HepG2 (cell line): Measurements from ENCODE around the gene SLC27A1. TPM values are rescaled to one million over a fixed set of nuclear protein-coding genes. Genes with fewer than 3 reads are reported as not detected.

ENCODE experiments used
- CEBPG ChIP-seq: IDR thresholded peaks from 2 replicates; pipeline ENCODE4 v1.6.1; 2016
- CHCHD3 ChIP-seq: sonication (generic); formaldehyde crosslinking; IDR thresholded peaks from 2 replicates; pipeline ENCODE4 v1.8.0; 2022; ENCODE audit warnings: mild to moderate bottlenecking, missing genetic modification reagents, moderate library complexity
- CHD2 ChIP-seq: IDR thresholded peaks from 2 replicates; pipeline ENCODE4 v1.6.1; 2011; ENCODE audit warnings: low read depth, low read length, improper control_type of control experiment
- FIP1L1 ChIP-seq: fragments of 200-400 bp; formaldehyde crosslinking; IDR thresholded peaks from 2 replicates; pipeline ENCODE4 v1.6.1; 2018; ENCODE audit warnings: low read depth, mild to moderate bottlenecking, low read length, moderate library complexity, borderline replicate concordance; ENCODE audit not compliant: insufficient read depth
- FOXO4 ChIP-seq: sonication (generic); formaldehyde crosslinking; conservative IDR thresholded peaks from 2 replicates; pipeline ENCODE4 v1.8.1; 2023; ENCODE audit warnings: missing genetic modification reagents
- HMGA1 ChIP-seq: sonication (generic); formaldehyde crosslinking; conservative IDR thresholded peaks from 2 replicates; pipeline ENCODE4 v1.4.0; 2020; ENCODE audit warnings: missing genetic modification reagents
- HNRNPK ChIP-seq: fragments of 200-400 bp; formaldehyde crosslinking; IDR thresholded peaks from 2 replicates; pipeline ENCODE4 v1.6.1; 2018; ENCODE audit warnings: low read length, low read depth, moderate library complexity, mild to moderate bottlenecking; ENCODE audit not compliant: poor library complexity, severe bottlenecking
- HNRNPL ChIP-seq: fragments of 200-400 bp; formaldehyde crosslinking; IDR thresholded peaks from 2 replicates; pipeline ENCODE4 v1.6.1; 2017; ENCODE audit warnings: mild to moderate bottlenecking, low read depth, low read length
- HOXD1 ChIP-seq: sonication (generic); formaldehyde crosslinking; IDR thresholded peaks from 2 replicates; pipeline ENCODE4 v1.5.0; 2020; ENCODE audit warnings: missing genetic modification reagents
- MEF2D ChIP-seq: sonication (generic); formaldehyde crosslinking; IDR thresholded peaks from 2 replicates; pipeline ENCODE4 v1.5.1; 2020; ENCODE audit warnings: mild to moderate bottlenecking, missing genetic modification reagents
- NFE2L2 ChIP-seq: fragments of 150-350 bp; IDR thresholded peaks from 2 replicates; pipeline ENCODE4 v1.6.1; 2014; ENCODE audit warnings: low read length
- SMC3 ChIP-seq: IDR thresholded peaks from 2 replicates; pipeline ENCODE4 v1.6.1; 2011; ENCODE audit warnings: low read length, improper control_type of control experiment
- SOX5 ChIP-seq: IDR thresholded peaks from 2 replicates; pipeline ENCODE4 v1.6.1; 2016; ENCODE audit warnings: borderline replicate concordance
- SRF ChIP-seq: IDR thresholded peaks from 2 replicates; pipeline ENCODE4 v1.6.1; 2011; ENCODE audit warnings: mild to moderate bottlenecking, low read depth, low read length, moderate library complexity
- SRY ChIP-seq: sonication (generic); formaldehyde crosslinking; IDR thresholded peaks from 2 replicates; pipeline ENCODE4 v1.8.0; 2022; ENCODE audit warnings: mild to moderate bottlenecking, missing genetic modification reagents
- TGIF2 ChIP-seq: IDR thresholded peaks from 2 replicates; pipeline ENCODE4 v1.6.1; 2016; ENCODE audit warnings: control low read depth, missing compliant biosample characterization
- THYN1 ChIP-seq: sonication (generic); formaldehyde crosslinking; IDR thresholded peaks from 2 replicates; pipeline ENCODE4 v1.8.1; 2023; ENCODE audit warnings: low read depth, mild to moderate bottlenecking, moderate library complexity, missing genetic modification reagents, borderline replicate concordance
- TP53 ChIP-seq: sonication (generic); formaldehyde crosslinking; conservative IDR thresholded peaks from 2 replicates; pipeline ENCODE4 v1.4.0; 2020; ENCODE audit warnings: missing genetic modification reagents
- ZNF17 ChIP-seq: sonication (generic); formaldehyde crosslinking; IDR thresholded peaks from 2 replicates; pipeline ENCODE4 v1.5.0; 2020; ENCODE audit warnings: mild to moderate bottlenecking, missing genetic modification reagents
- ZNF747 ChIP-seq: sonication (generic); formaldehyde crosslinking; IDR thresholded peaks from 2 replicates; pipeline ENCODE4 v1.8.1; 2023; ENCODE audit warnings: missing genetic modification reagents, mild to moderate bottlenecking, borderline replicate concordance
- ZNF761 ChIP-seq: sonication (generic); formaldehyde crosslinking; conservative IDR thresholded peaks from 2 replicates; pipeline ENCODE4 v1.4.0; 2020; ENCODE audit warnings: mild to moderate bottlenecking, missing genetic modification reagents
- polyA plus RNA-seq, 8 experiments: library from polyadenylated mRNA; depleted of rRNA in 3 of 8; stranded (reverse) in 7 of 8; unstranded in 1 of 8; fragments of >200 nt; fragmentation: Illumina TruSeq in 4 of 8; extraction: Trizol in 4 of 8; gene quantifications; 2 replicates each; pipeline versions ENCODE4 v1.2.1 to v1.2.3, GENCODE V29; 2011 to 2016; ENCODE audit warnings: low read depth in 4 of 8, missing spikeins in 1 of 8, mixed read lengths in 1 of 8; ENCODE audit not compliant: insufficient read depth in 1 of 8
- total RNA-seq, 5 experiments: library from RNA; depleted of rRNA; stranded (reverse); fragments of >200 nt; fragmentation: Illumina TruSeq; extraction: Trizol; gene quantifications; 2 replicates each; pipeline ENCODE4 v1.2.3, GENCODE V29; 2016; ENCODE audit warnings: low read depth in 1 of 5
- TF ChIP-seq, protein P1 (sequence below): sonication (generic); formaldehyde crosslinking; IDR thresholded peaks from 2 replicates; pipeline ENCODE4 v1.4.0; 2020; ENCODE audit warnings: mild to moderate bottlenecking, missing genetic modification reagents

Gene SLC27A1
- total and polyA plus RNA-seq, 2 of the 13 experiments (the other 11 are each of a cell fraction or from before 2014, with no cell fraction given) = 4.1 to 8.8 TPM

DNA sequence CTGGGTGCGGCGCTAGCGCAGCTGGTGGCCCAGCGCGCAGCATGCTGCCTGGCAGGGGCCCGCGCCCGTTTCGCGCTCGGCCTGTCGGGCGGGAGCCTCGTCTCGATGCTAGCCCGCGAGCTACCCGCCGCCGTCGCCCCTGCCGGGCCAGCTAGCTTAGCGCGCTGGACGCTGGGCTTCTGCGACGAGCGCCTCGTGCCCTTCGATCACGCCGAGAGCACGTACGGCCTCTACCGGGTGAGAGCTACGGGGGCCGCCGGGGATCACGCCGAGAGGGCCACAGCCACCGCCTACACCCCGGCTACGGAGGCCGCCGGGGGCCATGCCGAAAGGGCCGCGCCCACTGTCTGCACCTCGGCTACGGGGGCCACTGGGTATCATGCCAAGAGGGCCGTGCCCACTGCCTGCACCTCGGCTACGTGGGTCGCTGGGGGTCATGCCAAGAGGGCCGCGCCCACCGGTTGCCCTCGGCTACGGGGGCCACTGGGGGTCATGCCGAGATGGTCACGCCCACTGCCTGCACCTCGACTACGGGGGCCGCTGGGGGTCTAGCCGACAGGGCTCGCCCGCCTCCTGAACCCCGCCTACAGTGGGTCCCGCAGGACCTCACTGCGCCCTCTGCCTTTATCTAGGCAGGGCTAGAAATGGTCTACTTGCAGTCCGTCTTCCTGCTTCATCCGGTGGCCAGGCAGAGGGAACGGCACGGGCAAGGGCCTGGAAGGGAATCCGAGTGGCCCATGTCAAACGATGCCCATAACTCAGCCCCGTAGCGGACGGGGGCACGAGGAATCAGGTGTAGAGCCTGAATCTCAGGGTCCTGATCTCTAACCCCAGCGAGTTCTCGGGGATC is 41.6 kb downstream of the SLC27A1 start (continued):
- TF ChIP-seq SMC3 (no peak), HNRNPL (peak; percentile 100), ZNF747 (CRISPR knock-in tag) (peak; percentile 90), NFE2L2 (no peak), TP53 (CRISPR knock-in tag) (0 out of 2 replicates have a peak, but pooled peaks have one; percentile 1), ZNF761 (CRISPR knock-in tag) (peak; percentile 90), HNRNPK (peak; percentile 35), SRY (CRISPR knock-in tag) (peak; percentile 93), TGIF2 (no peak), CHD2 (no peak), HOXD1 (CRISPR knock-in tag) (peak; percentile 72), THYN1 (CRISPR knock-in tag) (no peak), SOX5 (no peak), ZNF17 (CRISPR knock-in tag) (no peak; the same call in 1 of the 2 replicates), MEF2D (CRISPR knock-in tag) (peak; percentile 56; the same call in 1 of the 2 replicates), SRF (no peak), HMGA1 (no peak), FOXO4 (CRISPR knock-in tag) (peak; percentile 97), FIP1L1 (0 out of 2 replicates have a peak, but pooled peaks have one; percentile 22), CEBPG (CRISPR knock-in tag) (0 out of 2 replicates have a peak, but pooled peaks have one; percentile 2), CHCHD3 (CRISPR knock-in tag) (peak; percentile 96)
- TF ChIP-seq, protein P1, sequence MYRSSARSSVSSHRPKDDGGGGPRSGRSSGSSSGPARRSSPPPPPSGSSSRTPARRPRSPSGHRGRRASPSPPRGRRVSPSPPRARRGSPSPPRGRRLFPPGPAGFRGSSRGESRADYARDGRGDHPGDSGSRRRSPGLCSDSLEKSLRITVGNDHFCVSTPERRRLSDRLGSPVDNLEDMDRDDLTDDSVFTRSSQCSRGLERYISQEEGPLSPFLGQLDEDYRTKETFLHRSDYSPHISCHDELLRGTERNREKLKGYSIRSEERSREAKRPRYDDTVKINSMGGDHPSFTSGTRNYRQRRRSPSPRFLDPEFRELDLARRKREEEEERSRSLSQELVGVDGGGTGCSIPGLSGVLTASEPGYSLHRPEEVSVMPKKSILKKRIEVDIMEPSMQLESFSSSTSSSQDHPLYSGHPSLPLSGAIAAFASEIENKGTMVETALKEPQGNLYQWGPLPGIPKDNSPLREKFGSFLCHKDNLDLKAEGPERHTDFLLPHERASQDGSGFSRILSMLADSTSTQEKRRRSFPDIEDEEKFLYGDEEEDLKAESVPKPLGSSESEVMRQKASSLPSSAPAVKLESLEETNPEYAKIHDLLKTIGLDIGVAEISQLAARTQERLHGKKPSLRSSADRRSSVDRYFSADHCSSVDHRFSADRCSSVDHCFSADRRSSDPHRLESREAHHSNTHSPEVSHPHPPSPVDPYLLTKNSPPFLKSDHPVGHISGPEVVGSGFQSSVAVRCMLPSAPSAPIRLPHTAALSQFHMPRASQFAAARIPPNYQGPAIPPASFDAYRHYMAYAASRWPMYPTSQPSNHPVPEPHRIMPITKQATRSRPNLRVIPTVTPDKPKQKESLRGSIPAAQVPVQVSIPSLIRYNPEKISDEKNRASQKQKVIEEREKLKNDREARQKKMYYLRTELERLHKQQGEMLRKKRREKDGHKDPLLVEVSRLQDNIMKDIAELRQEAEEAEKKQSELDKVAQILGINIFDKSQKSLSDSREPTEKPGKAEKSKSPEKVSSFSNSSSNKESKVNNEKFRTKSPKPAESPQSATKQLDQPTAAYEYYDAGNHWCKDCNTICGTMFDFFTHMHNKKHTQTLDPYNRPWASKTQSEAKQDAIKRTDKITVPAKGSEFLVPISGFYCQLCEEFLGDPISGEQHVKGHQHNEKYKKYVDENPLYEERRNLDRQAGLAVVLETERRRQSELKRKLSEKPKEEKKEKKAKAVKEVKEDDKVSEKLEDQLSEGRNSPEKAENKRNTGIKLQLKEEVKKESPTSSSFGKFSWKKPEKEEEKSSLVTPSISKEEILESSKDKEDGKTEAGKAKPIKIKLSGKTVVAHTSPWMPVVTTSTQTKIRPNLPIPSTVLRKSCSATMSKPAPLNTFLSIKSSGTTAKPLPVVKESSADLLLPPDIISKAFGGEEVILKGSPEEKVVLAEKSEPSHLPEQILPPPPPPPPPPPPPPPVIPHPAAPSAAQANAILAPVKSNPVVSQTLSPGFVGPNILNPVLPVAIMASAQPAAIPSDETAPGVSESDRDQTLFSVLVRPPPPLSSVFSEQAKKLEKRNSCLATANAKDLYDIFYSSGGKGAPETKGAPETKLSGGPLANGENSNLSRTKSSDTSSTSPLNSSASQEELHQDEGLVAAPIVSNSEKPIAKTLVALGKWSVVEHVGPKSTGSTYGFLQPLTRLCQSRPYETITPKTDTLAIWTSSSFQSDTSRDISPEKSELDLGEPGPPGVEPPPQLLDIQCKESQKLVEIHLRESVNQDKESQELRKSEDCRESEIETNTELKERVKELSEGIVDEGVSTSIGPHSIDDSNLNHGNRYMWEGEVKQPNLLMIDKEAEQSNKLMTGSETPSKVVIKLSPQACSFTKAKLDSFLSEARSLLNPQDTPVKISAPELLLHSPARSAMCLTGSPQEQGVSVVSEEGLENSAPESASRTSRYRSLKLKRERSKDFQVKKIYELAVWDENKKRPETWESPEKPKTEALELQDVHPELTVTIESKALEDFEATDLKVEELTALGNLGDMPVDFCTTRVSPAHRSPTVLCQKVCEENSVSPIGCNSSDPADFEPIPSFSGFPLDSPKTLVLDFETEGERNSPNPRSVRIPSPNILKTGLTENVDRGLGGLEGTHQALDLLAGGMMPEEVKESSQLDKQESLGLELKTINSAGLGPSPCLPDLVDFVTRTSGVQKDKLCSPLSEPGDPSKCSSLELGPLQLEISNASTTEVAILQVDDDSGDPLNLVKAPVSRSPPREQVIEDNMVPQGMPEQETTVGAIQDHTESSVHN (CRISPR knock-in tag) = peak; percentile 92
